ENCODE data around the gene NAA25. TPM values are rescaled to one million over a fixed set of nuclear protein-coding genes. Genes with fewer than 3 reads are reported as not detected.
"Not testable (repeated sequence)": the region's sequence is repeated elsewhere in the genome, so short reads cannot be mapped to it uniquely, and the experiment has no call there.

The NAA25 gene
- total RNA-seq, 1 experiment from 2014 or later: 39.2 TPM

GRCh38 chr12:112005419-112006395 lies 102.9 kb downstream of the NAA25 start:
- H3K79me2 ChIP-seq (ENCODE audit: low read length): peaks cover 6% of the 10 kb centered on the region
- no peaks in the 10 kb centered on the region for H4K20me1 ChIP-seq (ENCODE audit: insufficient read depth, low read depth, low read length)
- H3K9me2 ChIP-seq (replicated peaks; ENCODE audit: insufficient read depth, low read length): no peaks in the 10 kb centered on the region
- H3K9me3 ChIP-seq (ENCODE audit: low read length): no peaks in the 10 kb centered on the region
- H3K4me3 ChIP-seq (ENCODE audit: low read length): peak overlapping the region; percentile 13; the same call in 1 of the 2 replicates
- H3K4me1 ChIP-seq (ENCODE audit: low read length): peaks cover 71% of the 10 kb centered on the region
- H3K27ac ChIP-seq (ENCODE audit: low read length): peak overlapping the region; percentile 77
- DNase-seq: no peak
- H3K36me3 ChIP-seq (ENCODE audit: insufficient read depth, low read length): peaks cover 3% of the 10 kb centered on the region; the same call in 1 of the 2 replicates
- H3K27me3 ChIP-seq (ENCODE audit: low read length): no peaks in the 10 kb centered on the region
- peak overlapping the region; percentile 36 for H3K9ac ChIP-seq (ENCODE audit: low read length)
- peak overlapping the region; percentile 36 for H3K4me2 ChIP-seq (ENCODE audit: low read depth, low read length, poor library complexity, severe bottlenecking)
- H2AFZ ChIP-seq (ENCODE audit: low read length): peak overlapping the region; percentile 3; the same call in 1 of the 2 replicates

DNA sequence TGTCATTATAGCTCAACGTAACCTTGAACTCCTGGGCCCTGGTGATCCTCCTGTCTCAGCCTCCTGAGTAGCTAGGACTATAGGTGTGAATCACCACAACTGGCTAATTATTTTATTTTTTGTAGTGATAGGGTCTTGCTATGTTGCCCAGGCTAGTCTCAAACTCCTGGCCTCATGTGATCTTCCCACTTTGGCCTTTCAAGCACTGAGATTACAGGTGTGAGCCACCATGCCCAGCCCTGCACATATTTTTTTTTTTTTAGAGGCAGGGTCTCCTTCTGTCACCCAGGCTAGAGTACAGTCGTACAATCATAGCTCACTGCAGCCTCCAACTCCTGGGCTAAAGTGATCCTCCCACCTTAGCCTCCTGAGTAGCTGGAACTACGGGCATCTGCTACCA lies 104.5 kb downstream of the NAA25 start:
- DNase-seq: no peak
- Histone ChIP-seq H3K9me3 (ENCODE audit: low read length) (no peaks in the 10 kb centered on the region), H2AFZ (ENCODE audit: low read length) (no peak overlapping the region), H3K27me3 (ENCODE audit: low read length) (no peaks in the 10 kb centered on the region), H3K4me2 (ENCODE audit: low read depth, low read length, poor library complexity, severe bottlenecking) (no peak overlapping the region), H3K4me1 (ENCODE audit: low read length) (peaks cover 70% of the 10 kb centered on the region), H3K79me2 (ENCODE audit: low read length) (peaks cover 12% of the 10 kb centered on the region), H3K4me3 (ENCODE audit: low read length) (no peak overlapping the region), H3K27ac (ENCODE audit: low read length) (no peak overlapping the region), H3K36me3 (ENCODE audit: insufficient read depth, low read length) (peaks cover 3% of the 10 kb centered on the region; the same call in 1 of the 2 replicates), H3K9me2 (replicated peaks; ENCODE audit: insufficient read depth, low read length) (no peaks in the 10 kb centered on the region), H3K9ac (ENCODE audit: low read length) (no peak overlapping the region), H4K20me1 (ENCODE audit: insufficient read depth, low read depth, low read length) (no peaks in the 10 kb centered on the region)

DNA sequence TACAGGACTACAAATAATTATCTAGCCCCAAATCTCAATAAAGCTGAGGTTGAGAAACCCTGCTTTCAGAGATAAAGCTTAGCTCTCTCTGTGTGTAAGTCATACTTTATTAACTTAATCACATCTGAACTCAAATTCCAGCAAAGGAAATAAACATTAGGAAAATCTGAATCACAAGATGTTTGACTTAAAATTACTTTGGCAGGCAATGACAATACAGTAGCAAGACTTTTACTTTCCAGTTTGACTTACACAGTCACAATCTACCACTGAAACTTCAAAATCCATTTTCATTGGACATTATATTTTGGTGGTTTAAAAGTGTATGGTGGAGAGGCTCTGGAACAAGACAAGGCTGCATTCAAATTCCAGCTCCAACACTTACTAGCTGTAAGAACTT lies 107.0 kb downstream of the NAA25 start:
- Histone ChIP-seq H3K4me3 (ENCODE audit: low read length) (peak overlapping the region; percentile 43), H3K9ac (ENCODE audit: low read length) (peak overlapping the region; percentile 45), H3K27ac (ENCODE audit: low read length) (peak overlapping the region; percentile 97), H3K4me1 (ENCODE audit: low read length) (peaks cover 81% of the 10 kb centered on the region), H3K9me3 (ENCODE audit: low read length) (no peaks in the 10 kb centered on the region), H2AFZ (ENCODE audit: low read length) (no peak overlapping the region), H3K79me2 (ENCODE audit: low read length) (peaks cover 20% of the 10 kb centered on the region), H3K36me3 (ENCODE audit: insufficient read depth, low read length) (peaks cover 3% of the 10 kb centered on the region; the same call in 1 of the 2 replicates), H3K9me2 (replicated peaks; ENCODE audit: insufficient read depth, low read length) (no peaks in the 10 kb centered on the region), H3K4me2 (ENCODE audit: low read depth, low read length, poor library complexity, severe bottlenecking) (peak overlapping the region; percentile 53), H4K20me1 (ENCODE audit: insufficient read depth, low read depth, low read length) (no peaks in the 10 kb centered on the region), H3K27me3 (ENCODE audit: low read length) (no peaks in the 10 kb centered on the region)
- DNase-seq: no peak

- H3K4me1 ChIP-seq (ENCODE audit: low read length): peaks cover 81% of the 10 kb centered on the region
- peak overlapping the region; percentile 97 for H3K27ac ChIP-seq (ENCODE audit: low read length)
- no peak overlapping the region for H2AFZ ChIP-seq (ENCODE audit: low read length)
- H4K20me1 ChIP-seq (ENCODE audit: insufficient read depth, low read depth, low read length): no peaks in the 10 kb centered on the region
- H3K79me2 ChIP-seq (ENCODE audit: low read length): peaks cover 27% of the 10 kb centered on the region
- peak overlapping the region; percentile 45; the same call in 1 of the 2 replicates for H3K9ac ChIP-seq (ENCODE audit: low read length)
- peak overlapping the region; percentile 53 for H3K4me2 ChIP-seq (ENCODE audit: low read depth, low read length, poor library complexity, severe bottlenecking)
- no peaks in the 10 kb centered on the region for H3K27me3 ChIP-seq (ENCODE audit: low read length)
- no peaks in the 10 kb centered on the region for H3K9me2 ChIP-seq (replicated peaks; ENCODE audit: insufficient read depth, low read length)
- H3K4me3 ChIP-seq (ENCODE audit: low read length): peak overlapping the region; percentile 43; the same call in 1 of the 2 replicates
- DNase-seq: no peak
- H3K36me3 ChIP-seq (ENCODE audit: insufficient read depth, low read length): peaks cover 3% of the 10 kb centered on the region; the same call in 1 of the 2 replicates
- H3K9me3 ChIP-seq (ENCODE audit: low read length): no peaks in the 10 kb centered on the region
Measured at GRCh38 chr12:112000820-112001219, 107.8 kb downstream of the NAA25 start.

DNA sequence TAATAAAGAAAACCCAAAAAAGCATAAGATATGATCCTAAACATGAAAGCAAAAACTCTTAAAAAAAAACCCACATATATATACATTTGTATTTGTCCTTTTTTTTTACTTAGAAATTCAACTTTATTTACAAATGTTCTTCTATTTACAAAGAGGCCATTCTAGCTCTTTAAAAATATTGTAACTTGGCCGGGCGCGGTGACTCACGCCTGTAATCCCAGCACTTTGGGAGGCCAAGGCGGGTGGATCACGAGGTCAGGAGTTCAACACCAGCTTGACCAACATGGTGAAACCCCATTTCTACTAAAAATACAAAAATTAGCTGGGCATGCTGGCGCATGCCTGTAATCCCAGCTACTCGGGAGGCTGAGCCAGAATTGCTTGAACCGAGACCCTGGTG lies 109.5 kb downstream of the NAA25 start:
- not testable (repeated sequence) for DNase-seq; H4K20me1 ChIP-seq (ENCODE audit: insufficient read depth, low read depth, low read length); H3K9me2 ChIP-seq (replicated peaks; ENCODE audit: insufficient read depth, low read length); H3K9me3 ChIP-seq (ENCODE audit: low read length); H2AFZ ChIP-seq (ENCODE audit: low read length); H3K36me3 ChIP-seq (ENCODE audit: insufficient read depth, low read length); H3K27me3 ChIP-seq (ENCODE audit: low read length); H3K4me3 ChIP-seq (ENCODE audit: low read length)
- Histone ChIP-seq H3K9ac (ENCODE audit: low read length) (peak overlapping the region; percentile 7; the same call in 1 of the 2 replicates), H3K4me1 (ENCODE audit: low read length) (peaks cover 88% of the 10 kb centered on the region), H3K4me2 (ENCODE audit: low read depth, low read length, poor library complexity, severe bottlenecking) (peak overlapping the region; percentile 14), H3K79me2 (ENCODE audit: low read length) (peaks cover 28% of the 10 kb centered on the region), H3K27ac (ENCODE audit: low read length) (peak overlapping the region; percentile 97)

GRCh38 chr12:111998015-111998414 lies 110.6 kb downstream of the NAA25 start:
- Histone ChIP-seq H4K20me1 (ENCODE audit: insufficient read depth, low read depth, low read length) (no peaks in the 10 kb centered on the region), H3K27me3 (ENCODE audit: low read length) (no peaks in the 10 kb centered on the region), H3K4me1 (ENCODE audit: low read length) (peaks cover 98% of the 10 kb centered on the region), H3K27ac (ENCODE audit: low read length) (peak overlapping the region; percentile 97), H3K4me3 (ENCODE audit: low read length) (peak overlapping the region; percentile 32), H3K4me2 (ENCODE audit: low read depth, low read length, poor library complexity, severe bottlenecking) (peak overlapping the region; percentile 62), H2AFZ (ENCODE audit: low read length) (no peak overlapping the region), H3K79me2 (ENCODE audit: low read length) (peaks cover 28% of the 10 kb centered on the region), H3K36me3 (ENCODE audit: insufficient read depth, low read length) (no peaks in the 10 kb centered on the region), H3K9ac (ENCODE audit: low read length) (peak overlapping the region; percentile 7), H3K9me3 (ENCODE audit: low read length) (no peaks in the 10 kb centered on the region), H3K9me2 (replicated peaks; ENCODE audit: insufficient read depth, low read length) (no peaks in the 10 kb centered on the region)
- peak; percentile 69 for DNase-seq

- no peak overlapping the region for H2AFZ ChIP-seq (ENCODE audit: low read length)
- no peaks in the 10 kb centered on the region for H3K36me3 ChIP-seq (ENCODE audit: insufficient read depth, low read length)
- DNase-seq: no peak
- peaks cover 28% of the 10 kb centered on the region for H3K79me2 ChIP-seq (ENCODE audit: low read length)
- H3K27ac ChIP-seq (ENCODE audit: low read length): peak overlapping the region; percentile 97
- no peaks in the 10 kb centered on the region for H4K20me1 ChIP-seq (ENCODE audit: insufficient read depth, low read depth, low read length)
- peak overlapping the region; percentile 34; the same call in 1 of the 2 replicates for H3K9ac ChIP-seq (ENCODE audit: low read length)
- no peak overlapping the region for H3K4me3 ChIP-seq (ENCODE audit: low read length)
- peaks cover 98% of the 10 kb centered on the region for H3K4me1 ChIP-seq (ENCODE audit: low read length)
- peak overlapping the region; percentile 62 for H3K4me2 ChIP-seq (ENCODE audit: low read depth, low read length, poor library complexity, severe bottlenecking)
- H3K9me3 ChIP-seq (ENCODE audit: low read length): no peaks in the 10 kb centered on the region
- H3K27me3 ChIP-seq (ENCODE audit: low read length): no peaks in the 10 kb centered on the region
- no peaks in the 10 kb centered on the region for H3K9me2 ChIP-seq (replicated peaks; ENCODE audit: insufficient read depth, low read length)
Measured at GRCh38 chr12:111997300-111997699, 111.3 kb downstream of the NAA25 start.

- Histone ChIP-seq H3K4me3 (ENCODE audit: low read length) (no peak overlapping the region), H3K4me1 (ENCODE audit: low read length) (peaks cover 93% of the 10 kb centered on the region), H3K36me3 (ENCODE audit: insufficient read depth, low read length) (no peaks in the 10 kb centered on the region), H2AFZ (ENCODE audit: low read length) (no peak overlapping the region; the same call in 1 of the 2 replicates), H3K9me2 (replicated peaks; ENCODE audit: insufficient read depth, low read length) (no peaks in the 10 kb centered on the region), H3K9me3 (ENCODE audit: low read length) (no peaks in the 10 kb centered on the region), H3K27ac (ENCODE audit: low read length) (peak overlapping the region; percentile 97), H3K27me3 (ENCODE audit: low read length) (no peaks in the 10 kb centered on the region), H3K79me2 (ENCODE audit: low read length) (peaks cover 28% of the 10 kb centered on the region), H4K20me1 (ENCODE audit: insufficient read depth, low read depth, low read length) (no peaks in the 10 kb centered on the region), H3K4me2 (ENCODE audit: low read depth, low read length, poor library complexity, severe bottlenecking) (peak overlapping the region; percentile 79), H3K9ac (ENCODE audit: low read length) (no peak overlapping the region)
- DNase-seq: no peak
Measured at GRCh38 chr12:111995782-111996480, 112.7 kb downstream of the NAA25 start.
